Naive thymus-derived CD8-positive, alpha-beta T cell (primary cell): Measurements from ENCODE around the gene IVL. TPM values are rescaled to one million over a fixed set of nuclear protein-coding genes. Genes with fewer than 3 reads are reported as not detected.

Experiments used
- ATAC-seq, 2 donors: fragments of 150-1000 bp; cut with Tn5 transposase in 1 of 2; sonication (Bioruptor Pico), chemical (Tn5 transposase) in 1 of 2; 1 replicate in 1 of 2; 2 replicates in 1 of 2; pipeline ENCODE4 v1.10.0; 2021; ENCODE audit warnings: mild to moderate bottlenecking in 2 of 2, moderate library complexity in 2 of 2
- POLR2A ChIA-PET: fragments of 350-600 bp; sonication (Branson Sonifier 250); formaldehyde crosslinking; loops from one replicate; lab custom pipeline; 2021; ENCODE audit warnings: antibody characterized with exemption; lab: Charles Lee
- DNase-seq, 10 donors: peaks; one replicate each; pipeline versions ENCODE4 v3.0.0 to v3.0.0-alpha.2; 2020 to 2022
- H3K27ac Mint-ChIP-seq, 10 donors: one replicate each; pipeline ENCODE4 v1.8.0; 2020 to 2022; ENCODE audit warnings: mild to moderate bottlenecking in 10 of 10, mixed read lengths in 10 of 10, moderate library complexity in 4 of 10, inconsistent platforms in 1 of 10
- H3K27me3 Mint-ChIP-seq, 5 donors: one replicate each; pipeline ENCODE4 v1.8.0; 2021 to 2022; ENCODE audit warnings: mixed read lengths in 5 of 5
- H3K36me3 Mint-ChIP-seq, 3 donors: one replicate each; pipeline ENCODE4 v1.8.0; 2020 to 2022; ENCODE audit warnings: mixed read lengths in 3 of 3, mild to moderate bottlenecking in 2 of 3, inconsistent platforms in 1 of 3
- H3K4me1 Mint-ChIP-seq, 4 donors: one replicate each; pipeline ENCODE4 v1.8.0; 2021 to 2022; ENCODE audit warnings: mixed read lengths in 4 of 4
- H3K4me3 Mint-ChIP-seq, 10 donors: one replicate each; pipeline ENCODE4 v1.8.0; 2020 to 2022; ENCODE audit warnings: mild to moderate bottlenecking in 10 of 10, mixed read lengths in 10 of 10, moderate library complexity in 6 of 10, inconsistent platforms in 1 of 10
- H3K9me3 Mint-ChIP-seq, 9 donors: one replicate each; pipeline ENCODE4 v1.8.0; 2020 to 2022; ENCODE audit warnings: mixed read lengths in 9 of 9, mild to moderate bottlenecking in 3 of 9, inconsistent platforms in 1 of 9, moderate library complexity in 1 of 9
- polyA plus RNA-seq, 3 donors: library from polyadenylated mRNA; unstranded; fragments of 300-500 nt; fragmentation: Illumina TruSeq; gene quantifications; one replicate each; pipeline ENCODE4 v1.2.3, GENCODE V29; 2021
- total RNA-seq, 8 experiments: library from RNA in 2 of 8; stranded (reverse) in 2 of 8; gene quantifications; one replicate each; pipeline ENCODE4 v1.2.3 and lab custom pipeline; 2021 to 2026

IVL gene
- total and polyA plus RNA-seq, 5 experiments from 2014 or later, result not detected

DNA sequence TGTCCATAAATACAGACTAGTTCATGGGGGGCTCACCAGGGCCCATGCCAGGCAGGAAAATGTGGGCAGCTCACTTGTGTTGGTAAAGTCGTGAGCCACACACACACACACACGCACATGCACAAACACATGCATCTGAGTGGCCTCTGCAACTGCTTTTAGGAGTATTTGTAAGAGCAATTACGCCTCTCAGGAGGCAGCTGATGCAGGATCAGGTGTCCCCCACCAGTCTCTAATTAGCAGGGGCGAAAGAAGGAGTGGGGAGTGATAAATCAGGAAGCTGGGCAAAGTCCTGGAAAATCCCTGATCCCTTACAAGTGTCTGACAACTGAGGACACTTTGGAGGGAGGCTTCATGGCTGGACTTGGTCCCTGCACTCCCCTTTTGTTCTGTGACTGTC, 5.7 kb upstream of the IVL start:
- Mint-ChIP-seq H3K4me3 (no peak overlapping the region), H3K27ac (no peak overlapping the region), H3K9me3 (peaks cover 0 to 2% (median 0%) of the 10 kb centered on the region in 9 donors), H3K36me3 (no peaks in the 10 kb centered on the region), H3K27me3 (peaks cover 16 to 59% (median 46%) of the 10 kb centered on the region in 5 donors), H3K4me1 (peaks cover 0 to 2% (median 0%) of the 10 kb centered on the region in 4 donors)
- DNase-seq (no peak), ATAC-seq (no peak)
- POLR2A ChIA-PET, result no interaction called here

GRCh38 chr1:152904688-152905440, 3.5 kb upstream of the IVL start:
- Mint-ChIP-seq H3K4me3 (no peak overlapping the region), H3K36me3 (no peaks in the 10 kb centered on the region), H3K4me1 (peaks cover 0 to 2% (median 0%) of the 10 kb centered on the region in 4 donors), H3K27ac (peak overlapping the region in 1 of 10 donors; percentile 51), H3K27me3 (peaks cover 17 to 71% (median 55%) of the 10 kb centered on the region in 5 donors), H3K9me3 (peaks cover 0 to 2% (median 0%) of the 10 kb centered on the region in 9 donors)
- DNase-seq, result no peak
- no peak for ATAC-seq
- POLR2A ChIA-PET, result no interaction called here

DNA sequence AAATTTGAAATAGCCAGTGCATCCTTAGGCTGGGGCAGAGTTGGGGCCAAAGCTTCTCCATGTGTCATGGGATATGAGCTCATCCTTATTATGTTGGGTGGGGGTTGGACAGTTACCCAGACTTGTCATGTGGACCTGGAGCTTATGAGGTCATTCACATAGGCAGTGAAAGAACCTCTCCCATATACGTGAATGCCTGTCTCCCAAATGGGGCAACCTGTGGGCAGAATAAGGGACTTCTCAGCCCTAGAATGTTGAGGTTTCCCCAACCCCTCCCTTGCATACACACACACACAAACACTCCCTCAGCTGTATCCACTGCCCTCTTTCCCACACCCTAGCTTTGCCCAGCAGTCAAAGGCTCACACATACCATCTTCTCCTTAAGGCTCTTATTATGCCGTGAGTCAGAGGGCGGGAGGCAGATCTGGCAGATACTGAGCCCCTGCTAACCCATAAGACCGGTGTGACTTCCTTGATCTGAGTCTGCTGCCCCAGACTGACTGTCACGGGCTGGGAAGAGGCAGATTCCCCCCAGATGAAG, 2.3 kb upstream of the IVL start:
- peaks cover 14 to 70% (median 47%) of the 10 kb centered on the region in 5 donors for H3K27me3 Mint-ChIP-seq
- POLR2A ChIA-PET, result no interaction called here
- ATAC-seq (no peak), DNase-seq (no peak)
- H3K4me1 Mint-ChIP-seq, result peaks cover 0 to 2% (median 0%) of the 10 kb centered on the region in 4 donors
- H3K9me3 Mint-ChIP-seq, result peaks cover 0 to 2% (median 0%) of the 10 kb centered on the region in 9 donors
- no peaks in the 10 kb centered on the region for H3K36me3 Mint-ChIP-seq
- H3K4me3 Mint-ChIP-seq, result no peak overlapping the region
- no peak overlapping the region for H3K27ac Mint-ChIP-seq

DNA sequence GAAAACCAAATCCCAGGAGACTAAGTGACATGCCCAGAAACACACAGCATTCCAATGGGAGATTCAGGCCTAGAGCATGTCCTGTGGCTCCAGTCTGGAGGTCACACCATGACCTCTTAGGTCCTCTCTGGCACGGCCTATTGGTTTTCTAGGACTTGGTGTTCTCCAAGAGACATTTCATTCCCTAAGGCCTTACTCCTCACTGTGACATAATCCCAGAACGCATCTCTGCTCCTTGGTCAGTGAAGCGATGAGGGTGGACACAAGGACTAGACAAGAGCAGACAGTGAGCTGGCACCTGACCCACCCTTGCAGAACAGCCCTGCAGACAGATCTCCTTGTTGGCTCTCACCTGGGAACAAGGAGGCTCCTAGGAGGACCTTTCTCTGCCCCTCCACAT, 860 bp downstream of the IVL start:
- no peak overlapping the region for H3K27ac Mint-ChIP-seq
- no peaks in the 10 kb centered on the region for H3K36me3 Mint-ChIP-seq
- peaks cover 0 to 2% (median 0%) of the 10 kb centered on the region in 4 donors for H3K4me1 Mint-ChIP-seq
- peaks cover 16 to 84% (median 44%) of the 10 kb centered on the region in 5 donors for H3K27me3 Mint-ChIP-seq
- H3K9me3 Mint-ChIP-seq, result peaks cover 0 to 4% (median 0%) of the 10 kb centered on the region in 9 donors
- ATAC-seq (no peak), DNase-seq (no peak)
- POLR2A ChIA-PET, result no interaction called here
- no peak overlapping the region for H3K4me3 Mint-ChIP-seq

DNA sequence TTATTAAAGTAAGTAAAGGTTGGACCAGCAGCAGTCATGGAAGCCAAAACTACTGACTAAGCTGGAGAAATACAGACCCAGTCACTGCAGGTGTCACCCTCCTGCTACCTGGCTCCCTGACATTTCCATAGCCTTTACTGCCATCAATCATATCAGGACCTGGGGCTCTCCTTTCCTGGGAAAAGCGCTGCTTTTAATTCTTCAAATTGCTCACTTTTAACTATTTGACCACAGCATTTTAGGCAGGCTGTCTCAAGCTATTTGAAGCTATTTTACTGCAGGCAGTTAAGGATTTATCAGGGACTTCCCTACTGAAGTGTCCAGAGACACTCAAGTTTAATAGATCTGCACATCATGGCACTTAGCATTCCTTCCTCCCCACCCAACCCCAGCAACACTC, 4.1 kb downstream of the IVL start:
- Mint-ChIP-seq H3K27me3 (peaks cover 21 to 80% (median 34%) of the 10 kb centered on the region in 5 donors), H3K4me1 (no peaks in the 10 kb centered on the region), H3K27ac (no peak overlapping the region), H3K36me3 (no peaks in the 10 kb centered on the region), H3K4me3 (no peak overlapping the region), H3K9me3 (peaks cover 0 to 6% (median 0%) of the 10 kb centered on the region in 9 donors)
- DNase-seq (no peak), ATAC-seq (no peak)
- POLR2A ChIA-PET, result no interaction called here

DNA sequence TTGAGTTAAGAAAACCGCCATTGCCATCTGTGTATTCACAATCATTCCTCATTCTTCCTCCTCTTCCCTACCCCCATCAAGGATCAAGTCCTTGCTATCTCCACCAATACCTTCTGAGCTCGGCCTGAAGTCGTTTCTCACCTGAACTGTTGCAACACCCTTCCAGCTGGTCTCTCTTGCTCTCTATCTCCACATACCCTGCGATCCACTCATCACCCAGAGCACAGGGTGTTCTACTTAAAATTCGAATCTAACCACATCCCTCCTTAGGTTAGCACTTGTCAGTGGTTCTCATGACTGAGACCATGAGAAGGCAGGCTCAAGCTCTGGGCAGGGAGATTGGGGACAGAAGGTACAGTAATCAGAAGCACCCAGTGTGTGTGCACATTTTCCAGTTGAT, 4.6 kb downstream of the IVL start:
- H3K9me3 Mint-ChIP-seq, result peaks cover 0 to 6% (median 0%) of the 10 kb centered on the region in 9 donors
- POLR2A ChIA-PET, result no interaction called here
- DNase-seq (no peak), ATAC-seq (no peak)
- H3K36me3 Mint-ChIP-seq, result no peaks in the 10 kb centered on the region
- peak overlapping the region in 1 of 10 donors; percentile 32 for H3K4me3 Mint-ChIP-seq
- H3K4me1 Mint-ChIP-seq, result no peaks in the 10 kb centered on the region
- peaks cover 18 to 79% (median 33%) of the 10 kb centered on the region in 5 donors for H3K27me3 Mint-ChIP-seq
- no peak overlapping the region for H3K27ac Mint-ChIP-seq

GRCh38 chr1:152917794-152918193, 9.4 kb downstream of the IVL start:
- Mint-ChIP-seq H3K4me1 (no peaks in the 10 kb centered on the region), H3K27me3 (peaks cover 13 to 63% (median 24%) of the 10 kb centered on the region in 5 donors), H3K4me3 (no peak overlapping the region), H3K36me3 (no peaks in the 10 kb centered on the region), H3K9me3 (peaks cover 0 to 13% (median 0%) of the 10 kb centered on the region in 9 donors), H3K27ac (no peak overlapping the region)
- DNase-seq, result no peak
- POLR2A ChIA-PET, result no interaction called here
- no peak for ATAC-seq

DNA sequence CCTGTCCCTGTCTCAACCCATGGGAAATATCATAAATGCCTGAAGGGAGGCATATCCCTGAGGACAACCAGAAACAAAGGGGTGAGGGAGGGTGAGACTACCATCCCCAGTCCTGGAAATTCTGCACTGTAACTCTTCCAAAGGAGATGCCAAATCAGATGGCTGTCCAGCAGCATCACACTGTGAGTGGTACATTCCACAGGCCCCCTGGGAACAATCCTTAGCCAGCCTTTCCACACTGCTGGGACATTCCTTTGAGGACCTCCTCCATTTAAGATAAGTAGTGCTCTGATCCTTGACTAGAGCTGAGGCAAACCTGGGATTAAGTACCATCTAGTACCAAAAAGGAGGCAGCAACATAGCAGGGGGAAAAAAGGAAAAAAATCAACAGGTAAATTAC, 10.7 kb downstream of the IVL start:
- peaks cover 0 to 13% (median 0%) of the 10 kb centered on the region in 9 donors for H3K9me3 Mint-ChIP-seq
- no peaks in the 10 kb centered on the region for H3K4me1 Mint-ChIP-seq
- H3K27me3 Mint-ChIP-seq, result peaks cover 11 to 62% (median 20%) of the 10 kb centered on the region in 5 donors
- H3K4me3 Mint-ChIP-seq, result no peak overlapping the region
- ATAC-seq (no peak), DNase-seq (no peak)
- POLR2A ChIA-PET, result no interaction called here
- no peaks in the 10 kb centered on the region for H3K36me3 Mint-ChIP-seq
- H3K27ac Mint-ChIP-seq, result no peak overlapping the region

DNA sequence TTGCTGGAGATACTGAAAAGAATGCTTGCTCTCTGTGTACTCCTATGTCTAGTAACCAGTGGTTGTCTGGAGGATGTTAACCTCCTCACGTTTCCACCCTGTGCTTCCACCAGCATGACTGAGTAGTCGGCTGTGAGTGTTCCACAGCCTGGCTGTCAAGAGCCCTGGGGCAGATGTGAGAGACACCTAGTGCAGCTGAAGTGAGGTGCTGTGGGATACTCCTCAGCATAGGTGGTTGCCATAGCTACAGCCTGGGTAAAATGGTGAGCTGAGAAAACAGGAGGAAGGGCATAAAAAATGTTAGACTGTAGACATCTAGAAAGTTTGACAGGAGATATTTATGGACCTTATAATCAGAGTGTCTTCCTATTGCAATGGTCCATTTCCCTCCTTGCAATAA, 15.8 kb downstream of the IVL start:
- H3K36me3 Mint-ChIP-seq, result no peaks in the 10 kb centered on the region
- H3K27ac Mint-ChIP-seq, result no peak overlapping the region
- no peak for DNase-seq
- H3K4me1 Mint-ChIP-seq, result no peaks in the 10 kb centered on the region
- POLR2A ChIA-PET, result no interaction called here
- ATAC-seq, result no peak
- H3K4me3 Mint-ChIP-seq, result no peak overlapping the region
- peaks cover 11 to 44% (median 17%) of the 10 kb centered on the region in 5 donors for H3K27me3 Mint-ChIP-seq
- peaks cover 0 to 17% (median 2%) of the 10 kb centered on the region in 9 donors for H3K9me3 Mint-ChIP-seq

DNA sequence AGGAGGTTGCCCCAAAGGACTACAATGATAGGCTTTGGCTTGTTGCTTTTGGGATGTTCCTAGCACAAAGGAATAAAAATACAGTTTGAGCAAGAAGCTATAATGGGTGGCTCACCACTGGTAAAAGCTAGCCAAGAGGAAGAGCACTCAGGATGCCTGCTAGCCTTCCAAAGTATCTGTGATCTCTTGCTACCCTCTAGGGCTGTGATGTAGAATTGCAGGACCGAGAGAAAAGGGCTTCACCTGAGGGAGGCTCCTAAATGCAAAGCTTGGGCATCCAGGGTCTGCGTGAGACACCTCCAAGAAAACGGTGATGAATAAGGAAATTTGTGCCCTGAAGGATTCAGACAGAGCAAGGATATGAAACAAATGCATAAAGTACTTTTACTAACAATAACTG, 17.7 kb downstream of the IVL start:
- H3K27me3 Mint-ChIP-seq, result peaks cover 10 to 47% (median 19%) of the 10 kb centered on the region in 5 donors
- DNase-seq, result no peak
- H3K27ac Mint-ChIP-seq, result no peak overlapping the region
- POLR2A ChIA-PET, result no interaction called here
- no peak for ATAC-seq
- no peaks in the 10 kb centered on the region for H3K4me1 Mint-ChIP-seq
- no peaks in the 10 kb centered on the region for H3K36me3 Mint-ChIP-seq
- H3K4me3 Mint-ChIP-seq, result no peak overlapping the region
- peaks cover 0 to 11% (median 2%) of the 10 kb centered on the region in 9 donors for H3K9me3 Mint-ChIP-seq

DNA sequence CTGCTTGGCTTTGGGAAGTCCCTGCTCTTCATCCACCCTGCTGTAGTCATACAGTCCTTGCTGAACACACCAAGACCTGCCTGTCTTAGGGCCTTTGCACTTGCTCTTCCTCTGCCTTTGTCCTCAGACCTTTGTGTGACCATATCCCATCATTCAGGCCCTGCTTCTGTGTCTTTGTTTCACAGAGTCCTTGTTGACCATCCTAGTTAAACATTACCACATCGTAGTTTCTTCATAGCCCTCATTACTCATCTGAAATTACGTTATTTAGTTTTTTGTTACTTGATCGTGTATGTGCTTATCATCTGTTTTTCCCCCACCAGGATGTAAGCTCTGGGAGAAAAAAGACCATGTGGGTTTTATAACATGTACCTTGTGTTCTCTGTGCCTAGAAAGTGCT, 20.3 kb downstream of the IVL start:
- H3K4me3 Mint-ChIP-seq, result no peak overlapping the region
- ATAC-seq (no peak), DNase-seq (no peak)
- H3K4me1 Mint-ChIP-seq, result no peaks in the 10 kb centered on the region
- H3K9me3 Mint-ChIP-seq, result peaks cover 0 to 7% (median 0%) of the 10 kb centered on the region in 9 donors
- H3K27ac Mint-ChIP-seq, result no peak overlapping the region
- POLR2A ChIA-PET, result no interaction called here
- peaks cover 2 to 26% (median 15%) of the 10 kb centered on the region in 5 donors for H3K27me3 Mint-ChIP-seq
- H3K36me3 Mint-ChIP-seq, result no peaks in the 10 kb centered on the region

DNA sequence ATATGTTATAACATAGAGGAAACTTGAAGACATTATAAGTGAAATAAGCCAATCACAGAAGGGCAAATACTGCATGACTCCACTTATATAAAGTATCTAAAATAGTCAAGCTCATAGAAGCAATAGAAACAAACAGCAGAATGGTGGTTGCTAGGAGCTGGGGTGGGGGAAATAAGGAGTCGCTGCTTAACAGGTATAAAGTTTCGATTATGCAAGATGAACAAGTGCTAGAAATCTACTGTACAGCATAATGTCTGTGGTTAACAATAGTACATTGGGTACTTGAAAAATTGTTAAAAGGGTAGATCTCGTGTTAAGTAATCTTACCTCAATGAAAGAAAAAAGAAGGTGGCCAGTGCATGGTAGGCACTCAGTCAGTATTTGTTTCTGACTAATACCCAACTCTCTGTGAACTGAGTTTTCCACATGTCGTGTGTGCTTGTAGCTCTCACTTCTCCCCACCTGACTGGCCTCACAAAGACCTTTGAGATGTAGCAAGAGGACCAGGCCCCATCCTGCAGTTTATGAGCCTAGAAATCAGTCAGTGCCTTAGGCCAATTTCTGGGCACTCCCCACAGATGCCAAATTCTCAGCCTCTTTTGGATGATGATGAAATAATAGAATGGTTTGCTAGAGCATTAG, 23.9 kb downstream of the IVL start:
- Mint-ChIP-seq H3K36me3 (no peaks in the 10 kb centered on the region), H3K27me3 (peaks cover 4 to 33% (median 17%) of the 10 kb centered on the region in 5 donors), H3K4me3 (no peak overlapping the region), H3K27ac (no peak overlapping the region), H3K9me3 (peaks cover 0 to 2% (median 0%) of the 10 kb centered on the region in 9 donors), H3K4me1 (peaks cover 0 to 2% (median 0%) of the 10 kb centered on the region in 4 donors)
- POLR2A ChIA-PET, result no interaction called here
- no peak for DNase-seq
- ATAC-seq, result no peak

GRCh38 chr1:152933196-152933595, 24.9 kb downstream of the IVL start:
- Mint-ChIP-seq H3K27me3 (peaks cover 4 to 33% (median 17%) of the 10 kb centered on the region in 5 donors), H3K27ac (no peak overlapping the region), H3K36me3 (no peaks in the 10 kb centered on the region), H3K4me3 (no peak overlapping the region), H3K4me1 (peaks cover 0 to 2% (median 0%) of the 10 kb centered on the region in 4 donors), H3K9me3 (peaks cover 0 to 2% (median 0%) of the 10 kb centered on the region in 9 donors)
- ATAC-seq (no peak), DNase-seq (no peak)
- POLR2A ChIA-PET, result no interaction called here
